GM20431 (cell line): ENCODE measurements around the gene EIF3F.

Experiments
- in situ Hi-C: fragments of 300-500 bp; cut with MseI, MboI; formaldehyde crosslinking; loops from one replicate; pipeline ENCODE4 v1.15.0; 2020; ENCODE audit warnings: low sequenced_read_pairs; ENCODE audit not compliant: unreplicated experiment

Gene EIF3F

DNA sequence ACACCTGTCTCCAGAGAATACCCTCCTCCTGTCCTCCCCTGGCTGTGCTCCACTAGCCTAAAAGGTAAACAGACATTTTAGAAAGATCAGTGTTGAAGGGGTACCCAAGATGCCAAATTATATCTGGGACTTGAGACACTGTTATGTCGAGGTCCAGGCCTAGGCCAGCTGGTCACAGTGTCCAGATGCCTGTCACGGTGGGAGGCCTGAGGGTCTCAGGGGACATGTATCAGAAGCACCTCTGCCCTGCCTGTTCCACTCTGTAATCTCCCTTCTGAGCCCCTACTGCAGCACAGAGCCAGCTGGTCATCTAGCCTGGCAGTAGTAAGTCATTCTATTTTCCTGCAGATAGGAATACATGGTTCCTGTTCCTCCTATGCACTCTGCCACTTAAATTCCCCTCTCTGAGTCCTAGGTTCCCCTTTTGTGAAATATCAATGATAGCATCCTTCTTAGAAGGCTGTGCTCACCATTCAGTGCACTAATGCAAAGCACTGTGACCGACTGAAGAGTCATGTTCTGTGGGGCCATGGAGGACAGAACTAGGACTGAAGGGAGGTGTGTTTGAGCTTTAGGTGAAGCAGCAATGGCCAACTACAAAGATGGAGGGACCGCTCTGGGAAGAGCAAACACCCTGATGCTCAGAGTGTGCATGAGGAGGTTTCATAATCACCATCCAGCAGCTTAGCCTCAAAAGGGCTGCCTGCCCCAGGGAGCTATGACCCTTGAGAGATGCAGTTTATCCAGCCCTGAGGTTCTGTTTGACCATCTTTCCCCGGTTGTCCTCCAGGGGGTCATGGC, 49.1 kb downstream of the EIF3F start:
- in situ Hi-C loops: no loop called here

DNA sequence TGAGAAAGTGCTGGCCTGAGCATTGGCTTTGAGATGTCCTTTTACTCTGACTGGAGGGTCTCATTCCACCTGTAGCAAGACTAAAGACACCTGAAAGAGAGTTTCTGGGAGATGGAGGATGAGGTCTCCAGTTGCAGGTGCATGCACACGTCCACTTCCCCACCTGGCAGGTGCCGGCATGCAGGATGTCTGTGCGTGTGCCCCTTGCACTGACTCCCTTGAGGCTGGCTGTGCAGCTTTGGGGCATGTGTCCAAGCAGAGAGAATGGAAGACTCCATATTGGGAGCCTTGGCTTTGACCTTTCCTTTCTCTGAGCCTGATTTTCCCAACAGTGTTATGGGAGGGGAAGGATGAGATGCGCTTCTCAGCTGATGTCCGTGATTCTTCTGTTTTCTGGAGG, 49.8 kb downstream of the EIF3F start:
- in situ Hi-C loops: no loop called here

DNA sequence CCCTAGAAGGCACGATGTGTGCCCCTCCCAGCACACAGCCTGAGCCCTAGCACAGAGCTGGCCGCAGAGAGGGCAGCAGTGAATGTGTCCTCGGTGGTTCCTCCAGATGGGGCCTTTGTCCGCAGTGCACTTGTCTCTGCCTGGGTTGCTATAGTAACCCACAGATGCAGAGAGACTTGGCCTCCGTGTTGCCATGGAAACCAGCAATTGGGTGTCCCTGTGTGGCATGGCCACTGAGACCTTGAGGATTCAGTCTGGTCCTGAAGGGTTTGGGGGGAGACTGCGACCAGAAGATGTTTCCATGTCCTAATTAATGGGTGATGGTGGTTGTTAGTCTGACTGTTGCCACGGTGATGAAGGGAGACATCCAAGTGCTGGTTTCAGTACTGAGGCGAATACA, 51.3 kb downstream of the EIF3F start:
- in situ Hi-C loops: no loop called here

DNA sequence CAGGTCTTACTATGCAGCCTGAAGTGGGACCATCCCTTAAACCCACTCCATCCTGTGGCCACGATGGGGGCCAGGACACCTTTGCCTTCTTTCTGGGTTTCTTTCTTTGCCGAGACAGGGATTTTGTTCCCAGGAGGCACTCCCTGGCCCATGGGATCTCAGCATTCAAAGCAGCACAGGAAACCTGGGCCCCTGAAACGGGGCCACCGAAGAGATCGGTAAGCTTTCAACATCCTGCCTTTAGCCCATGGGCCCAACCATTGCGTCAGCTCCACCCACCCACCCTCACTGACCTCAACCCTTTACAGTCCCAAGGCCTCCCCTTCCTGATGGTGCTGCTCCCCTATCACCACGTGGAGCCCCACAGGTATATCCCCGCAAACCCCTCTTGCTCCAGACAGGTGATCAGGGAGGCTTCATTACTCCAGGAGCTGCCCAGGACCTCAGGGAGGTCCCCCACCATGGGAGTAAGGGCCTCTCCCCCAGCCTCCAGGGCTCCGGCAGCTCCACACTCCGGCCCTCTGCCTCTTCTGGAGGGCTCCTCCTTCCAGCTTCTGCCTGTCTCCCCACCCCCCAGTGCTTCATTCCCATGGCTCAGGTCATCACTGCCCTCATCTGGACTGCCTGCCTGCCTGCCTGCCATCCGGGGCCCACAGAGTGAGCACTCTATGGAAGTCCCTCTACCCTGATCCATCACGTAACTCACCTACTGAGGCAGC, 51.8 kb downstream of the EIF3F start:
- in situ Hi-C loops: no loop called here

DNA sequence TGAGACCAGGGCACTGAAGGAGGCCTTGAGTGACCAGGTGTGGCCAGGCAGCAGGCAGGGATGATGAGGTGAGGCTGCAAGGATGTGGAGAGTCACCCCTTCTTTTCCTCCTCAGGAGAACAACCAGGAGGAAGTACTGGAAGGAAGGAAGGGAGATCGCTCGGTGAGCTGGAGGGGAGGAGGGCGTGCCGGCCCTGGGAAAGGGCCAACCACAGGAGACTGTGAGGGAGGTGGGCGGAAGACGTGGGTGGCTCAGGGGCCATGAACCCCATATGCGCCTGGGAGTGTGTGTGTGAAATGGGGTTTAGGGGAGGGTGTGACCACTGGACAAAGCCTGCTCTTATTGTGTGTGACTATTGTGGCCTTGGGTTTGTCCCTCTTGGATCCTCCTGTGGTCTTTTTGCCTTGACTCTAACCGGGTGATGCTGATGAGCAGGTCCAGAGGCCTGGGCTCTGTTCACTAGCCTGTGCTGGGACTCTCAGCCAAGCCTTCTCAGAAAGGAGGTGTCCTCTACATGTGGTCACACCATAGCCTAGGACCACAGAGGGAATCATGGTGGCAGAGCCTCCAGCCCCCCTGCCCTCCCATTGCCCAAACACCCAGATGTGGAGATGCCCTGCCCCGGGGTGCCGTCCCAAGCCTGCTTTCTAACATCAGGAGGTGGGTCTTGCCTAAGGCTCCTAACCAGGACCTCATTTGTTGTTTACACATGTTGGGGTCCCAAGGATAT, 52.6 kb downstream of the EIF3F start:
- in situ Hi-C loops: no loop called here

DNA sequence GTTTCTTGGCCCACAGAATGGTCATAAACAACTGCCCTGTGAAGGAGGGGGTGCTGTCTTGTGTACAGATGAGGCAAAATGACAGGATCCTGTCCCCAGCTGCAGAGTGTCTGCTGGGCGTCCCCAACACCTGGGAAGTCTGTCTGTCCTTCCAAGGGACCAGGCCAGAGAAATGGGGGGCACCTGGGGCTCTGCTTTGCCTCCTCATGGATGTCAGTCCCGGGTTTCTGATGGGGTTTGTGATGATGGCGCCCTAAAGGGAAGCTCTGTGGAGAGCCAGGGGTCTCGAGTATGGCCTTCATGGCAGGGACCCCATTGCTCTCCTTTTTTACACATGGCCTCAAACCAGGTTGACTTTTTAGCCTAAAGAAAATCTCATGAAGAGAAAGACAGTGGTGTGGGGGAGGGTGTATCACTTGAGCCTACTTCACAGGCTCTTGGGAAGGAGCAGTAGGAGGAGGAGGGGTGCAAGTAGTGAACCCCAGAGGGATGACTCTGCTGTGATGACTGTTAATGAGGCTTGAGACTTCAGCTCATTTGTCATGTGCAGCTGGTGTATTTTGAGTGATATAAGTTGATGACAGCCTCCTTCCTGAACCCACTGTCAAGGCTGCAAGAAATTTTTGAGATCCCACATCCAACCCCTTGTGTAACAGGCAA, 53.3 kb downstream of the EIF3F start:
- in situ Hi-C loops: no loop called here

DNA sequence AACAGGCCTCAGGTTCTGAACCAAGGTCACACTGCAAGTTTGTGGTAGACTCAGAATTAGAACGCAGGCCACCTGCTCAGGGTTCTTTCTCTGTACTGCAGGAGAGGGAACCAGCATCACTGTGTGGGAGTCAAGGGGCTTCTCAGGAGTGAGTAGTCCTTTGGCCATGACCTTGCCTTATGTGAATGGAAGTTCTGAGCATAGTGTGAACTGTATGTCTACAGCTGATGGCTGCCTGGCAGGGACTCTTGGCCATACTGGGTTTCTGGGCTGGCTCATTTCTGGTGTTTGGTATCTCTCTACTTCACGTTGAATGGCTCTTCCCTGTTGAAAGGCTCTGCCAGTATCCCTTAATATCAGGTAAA, 53.8 kb downstream of the EIF3F start:
- in situ Hi-C loops: no loop called here

DNA sequence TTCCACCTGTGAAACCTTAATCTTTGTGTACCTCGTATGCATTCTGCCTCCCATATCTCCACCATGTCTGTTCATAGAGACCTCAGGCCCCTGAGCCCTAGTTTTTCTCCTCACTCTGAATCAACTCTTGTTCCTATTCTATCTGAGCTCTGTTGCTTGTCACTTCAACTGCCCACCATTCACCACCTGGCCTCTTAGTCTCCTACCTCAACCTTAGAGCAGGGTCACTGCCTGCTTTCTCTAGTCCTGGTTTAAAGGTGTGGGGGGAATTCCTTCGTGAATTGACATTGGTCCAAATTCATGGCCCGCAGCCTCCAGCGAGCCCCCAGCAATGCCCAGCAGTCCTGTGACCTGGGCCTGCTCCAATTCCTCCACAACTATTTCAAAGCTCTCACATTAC, 54.4 kb downstream of the EIF3F start:
- in situ Hi-C loops: no loop called here

DNA sequence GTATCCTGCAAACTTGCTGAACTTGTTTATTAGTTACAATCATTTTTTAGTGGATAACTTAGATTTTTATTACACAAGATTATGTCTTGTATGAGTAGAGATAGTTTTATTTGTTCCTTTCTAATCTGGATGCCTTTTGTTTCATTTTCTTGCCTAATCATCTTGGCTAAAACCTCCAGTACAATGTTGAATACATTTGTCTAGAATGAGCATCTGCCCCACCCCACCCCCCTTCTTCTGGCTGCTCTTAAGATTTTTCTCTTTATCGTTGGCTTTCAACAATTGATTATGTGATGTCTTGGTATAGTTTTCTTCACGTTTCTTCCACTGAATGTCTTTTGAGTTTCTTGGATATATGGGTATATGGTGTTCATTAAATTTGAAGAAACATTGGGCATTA, 56.6 kb downstream of the EIF3F start:
- in situ Hi-C loops: no loop called here

DNA sequence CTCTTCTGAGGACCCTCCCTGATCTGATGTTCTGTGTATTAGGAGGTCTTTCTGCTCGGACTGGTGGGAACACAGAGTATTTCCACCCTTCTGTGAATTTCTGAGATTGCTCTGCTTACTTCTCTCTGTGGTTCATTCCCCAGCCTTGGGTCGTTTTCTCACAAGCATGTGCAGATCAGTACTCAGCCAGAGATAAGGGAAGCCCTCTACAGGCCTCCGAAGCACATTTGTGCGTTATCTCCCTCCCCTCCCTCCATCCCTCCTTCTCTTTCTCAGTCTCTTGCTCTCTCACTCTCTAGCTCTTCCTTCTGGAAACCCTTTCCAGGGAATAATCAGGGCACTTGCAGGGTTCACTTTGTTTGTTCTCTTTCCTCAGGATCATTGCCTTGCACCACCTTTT, 58.7 kb downstream of the EIF3F start:
- in situ Hi-C loops: no loop called here

DNA sequence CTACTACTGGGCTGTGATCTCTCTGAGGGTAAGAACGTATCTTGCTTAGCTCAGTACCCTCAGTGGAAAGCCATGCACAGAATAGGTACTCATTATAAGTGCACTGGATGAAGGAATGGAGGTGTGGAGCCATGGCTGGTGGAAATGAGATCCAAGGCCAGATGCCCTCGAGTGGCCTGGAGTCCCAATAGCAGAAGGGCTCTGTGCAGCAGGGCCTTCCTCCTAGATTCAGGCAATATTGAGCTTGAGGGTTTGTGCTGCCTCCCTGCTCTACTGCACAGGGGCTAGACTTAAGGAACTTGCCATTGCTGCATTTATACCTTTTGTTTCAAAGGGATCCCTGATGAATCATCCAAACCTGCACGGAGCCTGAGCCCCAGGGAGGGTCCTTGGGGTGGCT, 60.2 kb downstream of the EIF3F start:
- in situ Hi-C loops: no loop called here

DNA sequence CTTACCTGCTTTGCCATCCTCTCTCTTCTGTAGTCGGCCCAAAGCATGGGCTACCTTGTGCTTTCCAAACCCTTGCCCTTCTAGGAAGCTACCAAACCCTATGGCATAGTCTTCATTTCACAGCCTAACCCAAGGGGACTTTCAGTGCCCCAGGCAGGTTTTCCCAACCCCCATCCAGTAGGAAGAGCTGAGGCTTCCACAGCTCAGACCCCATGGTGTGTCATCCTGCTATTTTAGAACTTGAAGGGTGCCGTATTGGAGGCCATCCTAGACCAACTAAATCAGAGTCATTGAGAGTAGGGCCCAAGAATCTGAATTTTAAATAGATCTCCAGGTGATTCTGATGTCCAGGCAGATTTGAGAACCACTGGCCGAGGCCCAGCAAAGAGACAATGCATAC, 61.9 kb downstream of the EIF3F start:
- in situ Hi-C loops: no loop called here
